ENCODE results near the gene EIF4A2.

DNA sequence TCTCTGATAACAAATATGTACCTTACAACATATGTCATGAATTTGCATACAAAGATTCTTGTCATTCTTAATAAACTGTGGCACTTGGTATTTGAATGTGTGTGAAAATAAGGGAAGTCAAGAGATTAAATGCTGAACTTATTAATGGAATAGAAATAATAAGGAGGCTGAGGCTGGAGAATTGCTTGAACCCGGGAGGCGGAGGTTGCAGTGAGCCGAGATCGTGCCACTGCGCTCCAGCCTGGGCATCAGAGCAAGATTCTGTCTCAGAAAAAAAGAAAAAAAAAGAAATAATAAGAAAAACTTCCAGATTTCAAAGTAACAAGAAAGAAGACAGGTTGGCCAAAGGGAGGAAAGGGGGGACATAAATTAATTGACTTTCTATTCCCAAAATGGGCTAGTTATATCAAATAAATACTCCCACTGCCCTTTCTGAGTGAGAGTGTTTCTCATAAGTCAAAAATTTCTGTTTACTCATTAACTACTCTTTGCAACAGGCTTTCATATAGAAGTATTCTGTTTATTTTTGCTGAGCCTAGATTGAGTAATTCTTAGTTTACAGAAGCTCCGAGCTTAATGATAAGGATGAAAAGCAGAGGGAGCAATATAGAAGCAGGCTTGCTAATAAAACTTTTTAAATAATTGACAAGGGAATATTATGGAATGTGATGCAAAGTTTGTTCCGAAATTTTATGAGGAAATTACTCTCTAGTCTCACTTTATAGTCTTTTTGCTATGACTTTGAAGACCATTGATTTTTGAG, 40.6 kb upstream of the EIF4A2 start:
- TF ChIP-seq ZBTB7A (IDR thresholded peaks at IDR 0.05; ENCODE audit: low read depth) (no peak), TCF12 (IDR thresholded peaks at IDR 0.05; ENCODE audit: low read depth) (no peak), YY1 (IDR thresholded peaks at IDR 0.05; ENCODE audit: low read depth) (no peak), RAD21 (IDR thresholded peaks at IDR 0.05; ENCODE audit: low read depth) (no peak)

Measured in Ishikawa (cell line).